Glutamatergic neuron (in vitro differentiated cells): ENCODE results near the gene KRT78. TPM values are rescaled to one million over a fixed set of nuclear protein-coding genes. Genes with fewer than 3 reads are reported as not detected.

Source experiments
- DNase-seq: peaks from one replicate; pipeline ENCODE4 v3.0.0; 2022
- H3K27ac Mint-ChIP-seq: one replicate; pipeline ENCODE4 v1.8.0; 2020; ENCODE audit warnings: mild to moderate bottlenecking, mixed read lengths, inconsistent platforms; ENCODE audit not compliant: unreplicated experiment
- H3K27me3 Mint-ChIP-seq: one replicate; pipeline ENCODE4 v1.8.0; 2020; ENCODE audit warnings: mild to moderate bottlenecking, moderate library complexity, mixed read lengths, inconsistent platforms; ENCODE audit not compliant: unreplicated experiment
- H3K36me3 Mint-ChIP-seq: one replicate; pipeline ENCODE4 v1.8.0; 2020; ENCODE audit warnings: mild to moderate bottlenecking, mixed read lengths, inconsistent platforms; ENCODE audit not compliant: unreplicated experiment
- H3K4me1 Mint-ChIP-seq: one replicate; pipeline ENCODE4 v1.8.0; 2020; ENCODE audit warnings: mild to moderate bottlenecking, low read depth, mixed read lengths, inconsistent platforms; ENCODE audit not compliant: unreplicated experiment
- H3K4me3 Mint-ChIP-seq: one replicate; pipeline ENCODE4 v1.8.0; 2020; ENCODE audit warnings: mild to moderate bottlenecking, mixed read lengths, inconsistent platforms; ENCODE audit not compliant: unreplicated experiment
- H3K9me3 Mint-ChIP-seq: one replicate; pipeline ENCODE4 v1.8.0; 2020; ENCODE audit warnings: mild to moderate bottlenecking, moderate library complexity, mixed read lengths, inconsistent platforms; ENCODE audit not compliant: unreplicated experiment
- total RNA-seq: library from RNA; stranded (reverse); fragmentation: NEBNext Ultra II Directional; extraction: Animal tissue kit (Norgen Biotek cat#: 25700); gene quantifications from one replicate; pipeline ENCODE4 v1.2.1, GENCODE V29; 2021; ENCODE audit not compliant: unreplicated experiment
- TF ChIP-seq, protein P1 (sequence below): fragments of 200-600 bp; sonication (generic); IDR thresholded peaks from one replicate; pipeline ENCODE4 v1.5.0; 2021; ENCODE audit not compliant: partially characterized antibody, unreplicated experiment

KRT78 gene
- total RNA-seq, 1 donor from 2014 or later: not detected

DNA sequence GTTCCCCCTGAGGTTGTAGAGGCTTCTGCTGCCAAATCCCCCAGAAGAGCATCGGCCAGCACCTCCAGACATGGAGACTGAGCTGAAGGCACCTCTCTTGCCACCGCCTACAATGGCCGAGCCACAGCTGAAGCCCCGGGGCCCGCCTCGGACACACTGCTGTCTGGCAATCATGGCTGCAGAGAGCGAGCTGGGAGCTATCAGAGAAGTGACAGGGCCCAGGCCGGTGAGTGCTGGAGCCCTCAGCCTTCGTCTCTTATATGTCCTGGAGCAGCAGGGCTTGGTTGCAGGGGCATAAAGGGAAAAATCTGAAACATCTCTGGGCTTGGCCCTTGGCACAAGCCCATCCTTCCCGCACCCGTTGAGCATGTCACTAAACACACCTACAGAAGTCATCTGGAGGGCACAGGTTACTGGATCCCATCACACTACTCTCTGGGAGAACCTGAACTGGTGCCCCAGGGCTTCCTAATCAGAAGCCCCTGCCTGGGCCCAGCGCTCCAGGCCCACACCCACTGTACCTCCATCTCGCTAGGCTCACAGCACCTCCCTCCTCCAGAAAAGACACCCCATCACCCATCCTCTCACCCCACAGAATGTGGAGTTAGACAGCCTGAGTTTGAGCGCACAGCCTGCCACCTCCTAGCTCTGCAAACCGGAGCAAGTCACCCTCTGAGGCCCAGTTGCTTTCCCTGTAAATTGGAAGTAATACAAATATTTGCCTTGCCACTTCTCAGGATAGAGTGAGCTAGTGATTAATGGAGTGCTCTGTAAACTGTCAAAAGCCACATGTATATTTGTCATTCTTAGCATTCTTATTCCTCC, 34.7 kb downstream of the KRT78 start, which contains the start of gene KRT4:
Gene KRT4, minus strand, starts transcription at position 232 of the 825 bp plus-strand sequence. Its CDS starts 58 bp downstream, at position 174.
- Mint-ChIP-seq H3K27ac (no peak within 1 kb of the TSS), H3K27me3 (peaks cover 6% of the 10 kb centered on the region)
- TF ChIP-seq, protein P1, sequence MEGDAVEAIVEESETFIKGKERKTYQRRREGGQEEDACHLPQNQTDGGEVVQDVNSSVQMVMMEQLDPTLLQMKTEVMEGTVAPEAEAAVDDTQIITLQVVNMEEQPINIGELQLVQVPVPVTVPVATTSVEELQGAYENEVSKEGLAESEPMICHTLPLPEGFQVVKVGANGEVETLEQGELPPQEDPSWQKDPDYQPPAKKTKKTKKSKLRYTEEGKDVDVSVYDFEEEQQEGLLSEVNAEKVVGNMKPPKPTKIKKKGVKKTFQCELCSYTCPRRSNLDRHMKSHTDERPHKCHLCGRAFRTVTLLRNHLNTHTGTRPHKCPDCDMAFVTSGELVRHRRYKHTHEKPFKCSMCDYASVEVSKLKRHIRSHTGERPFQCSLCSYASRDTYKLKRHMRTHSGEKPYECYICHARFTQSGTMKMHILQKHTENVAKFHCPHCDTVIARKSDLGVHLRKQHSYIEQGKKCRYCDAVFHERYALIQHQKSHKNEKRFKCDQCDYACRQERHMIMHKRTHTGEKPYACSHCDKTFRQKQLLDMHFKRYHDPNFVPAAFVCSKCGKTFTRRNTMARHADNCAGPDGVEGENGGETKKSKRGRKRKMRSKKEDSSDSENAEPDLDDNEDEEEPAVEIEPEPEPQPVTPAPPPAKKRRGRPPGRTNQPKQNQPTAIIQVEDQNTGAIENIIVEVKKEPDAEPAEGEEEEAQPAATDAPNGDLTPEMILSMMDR: no peak

DNA sequence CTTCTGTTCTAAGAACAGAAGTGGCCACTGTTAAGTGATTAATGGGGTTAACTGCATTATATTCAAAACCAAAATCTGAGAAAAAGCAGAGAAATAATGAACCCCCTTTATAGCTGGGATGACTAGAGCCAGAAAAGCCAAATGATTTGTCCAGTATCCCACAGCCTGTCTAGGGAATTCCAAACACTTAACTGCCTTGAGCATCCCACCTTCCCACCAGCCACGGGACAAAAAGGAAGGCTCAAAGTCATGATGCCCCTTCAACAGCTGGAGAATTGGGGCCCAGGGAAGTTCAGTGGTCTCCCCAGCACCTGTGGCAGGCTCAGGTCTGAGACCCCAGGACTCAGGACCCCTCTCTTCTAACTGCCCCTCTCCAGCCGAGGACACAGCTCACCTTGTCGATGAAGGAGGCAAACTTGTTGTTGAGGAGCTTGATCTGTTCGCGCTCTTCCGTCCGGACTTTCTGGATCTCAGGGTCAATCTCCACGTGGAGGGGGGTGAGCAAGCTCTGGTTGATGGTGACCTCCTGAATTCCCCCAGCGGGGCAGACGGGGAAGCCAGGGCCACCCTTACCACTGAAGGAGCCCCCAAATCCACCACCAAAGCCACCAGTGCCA, 35.5 kb downstream of the KRT78 start:
- Mint-ChIP-seq H3K4me3 (no peak overlapping the region), H3K36me3 (no peaks in the 10 kb centered on the region), H3K4me1 (no peaks in the 10 kb centered on the region), H3K27me3 (peaks cover 6% of the 10 kb centered on the region), H3K27ac (no peak overlapping the region), H3K9me3 (no peaks in the 10 kb centered on the region)
- no peak for DNase-seq
- TF ChIP-seq, protein P1: no peak

More for the DNA sequence above, 34.7 kb downstream of the KRT78 start, which contains the start of gene KRT4:
- Mint-ChIP-seq H3K9me3 (no peaks in the 10 kb centered on the region), H3K36me3 (no peaks in the 10 kb centered on the region), H3K4me1 (no peaks in the 10 kb centered on the region), H3K4me3 (no peak within 1 kb of the TSS)
- DNase-seq: no peak

DNA sequence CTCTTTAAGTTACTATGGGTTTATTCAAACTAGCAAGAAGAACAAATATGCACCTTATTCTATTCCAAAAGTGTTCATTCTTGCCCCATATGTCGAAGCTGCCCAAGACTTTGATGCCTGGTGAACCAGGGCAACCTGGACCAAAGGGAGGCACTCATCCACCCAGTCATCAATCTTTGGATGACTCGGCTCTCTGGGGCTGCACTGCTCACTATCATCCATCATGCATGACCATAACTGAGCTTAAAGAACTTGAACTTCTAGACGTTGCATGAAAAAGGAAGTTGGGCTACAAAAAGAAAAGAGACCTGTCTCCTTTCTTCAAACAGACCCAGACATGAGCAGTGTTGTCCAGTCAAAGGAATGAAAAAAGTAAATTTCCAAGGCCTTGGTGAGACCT, 36.0 kb downstream of the KRT78 start:
- no peak overlapping the region for H3K27ac Mint-ChIP-seq
- no peaks in the 10 kb centered on the region for H3K9me3 Mint-ChIP-seq
- H3K27me3 Mint-ChIP-seq: peaks cover 6% of the 10 kb centered on the region
- TF ChIP-seq, protein P1: no peak
- no peak for DNase-seq
- H3K36me3 Mint-ChIP-seq: no peaks in the 10 kb centered on the region
- H3K4me3 Mint-ChIP-seq: no peak overlapping the region
- no peaks in the 10 kb centered on the region for H3K4me1 Mint-ChIP-seq

DNA sequence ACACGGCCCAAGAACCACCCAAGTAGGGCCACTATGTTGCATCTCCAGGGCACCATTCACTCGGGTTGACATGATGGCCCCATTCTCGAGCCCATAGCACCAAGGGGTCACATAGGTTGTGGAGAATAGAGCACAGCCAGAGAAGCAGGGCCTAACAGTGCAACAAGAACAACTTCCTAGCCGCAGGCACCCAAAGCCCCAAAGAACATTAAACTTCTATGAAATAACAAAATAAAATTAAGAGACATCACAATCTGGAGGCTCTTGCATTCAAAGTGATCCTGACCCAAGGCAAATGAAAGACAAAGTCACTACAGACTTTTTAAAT, 36.8 kb downstream of the KRT78 start:
- Mint-ChIP-seq H3K36me3 (no peaks in the 10 kb centered on the region), H3K27ac (no peak overlapping the region), H3K4me1 (no peaks in the 10 kb centered on the region), H3K9me3 (no peaks in the 10 kb centered on the region), H3K4me3 (no peak overlapping the region), H3K27me3 (peaks cover 6% of the 10 kb centered on the region)
- TF ChIP-seq, protein P1: no peak
- no peak for DNase-seq
